Motor neuron (in vitro differentiated cells): ENCODE data around the gene SLCO3A1. TPM values are rescaled to one million over a fixed set of nuclear protein-coding genes. Genes with fewer than 3 reads are reported as not detected.
A peak's percentile ranks its signal among the peaks of the same experiment; 100 is the strongest.

Source experiments
- ATAC-seq, 8 experiments: fragments of 200-7000 bp; cut with Tn5 transposase; replicated peaks in 6 of 8; 2 replicates each; pipeline ENCODE4 v1.8.0; 2021; ENCODE audit warnings: mild to moderate bottlenecking in 8 of 8, moderate library complexity in 8 of 8
- H3K27ac ChIP-seq, 2 donors: fragments of 250-450 bp; sonication (Bioruptor Pico); 2 replicates each; pipeline ENCODE4 v1.9.0; 2021; ENCODE audit warnings: antibody characterized with exemption in 2 of 2, mild to moderate bottlenecking in 2 of 2, moderate library complexity in 1 of 2
- H3K4me1 ChIP-seq, 2 donors: fragments of 250-450 bp; sonication (Bioruptor Pico); replicated peaks in 1 of 2; 2 replicates each; pipeline ENCODE4 v1.6.1; 2021; ENCODE audit warnings: antibody characterized with exemption in 2 of 2, mild to moderate bottlenecking in 2 of 2, moderate library complexity in 1 of 2
- H3K4me3 ChIP-seq, 5 donors: fragments of 250-450 bp; sonication (Bioruptor Pico); 2 replicates each; pipeline ENCODE4 v1.9.0; 2021; ENCODE audit warnings: antibody characterized with exemption in 5 of 5, mild to moderate bottlenecking in 5 of 5, moderate library complexity in 4 of 5
- WGBS, 10 experiments: fragments of 450-650 bp; shearing (Covaris generic); methylation state at CpG; one replicate each; pipeline ENCODE4 v1.0.0; 2022; 5-methylcytosine and 5-hydroxymethylcytosine counted together
- in situ Hi-C, 9 experiments: fragments of 400-800 bp; cut with MboI; loops; one replicate each; pipeline ENCODE4 v1.15.0; 2021; ENCODE audit warnings: low sequenced_read_pairs in 9 of 9, low pct_unique_long_range_greater_than_20kb in 2 of 9; ENCODE audit not compliant: unreplicated experiment in 9 of 9
- total RNA-seq, 8 experiments: library from RNA; unstranded; fragments of 300-600 nt; gene quantifications; 2 replicates each; pipeline versions ENCODE4 v1.2.3 to v1.2.4, GENCODE V29; 2022

SLCO3A1 gene
- total RNA-seq, 8 experiments from 2014 or later, result 2.2 to 19.6 (median 4.9) TPM

- Histone ChIP-seq H3K4me1 (peaks cover 4 to 23% of the 10 kb centered on the region in 2 donors), H3K4me3 (no peak overlapping the region), H3K27ac (no peak overlapping the region)
- in situ Hi-C loops, result loop anchor here in 4 of 9 experiments (25.0 kb wide), 4 partner anchors 95 to 595 kb away; partner anchors contain the start of gene ST8SIA2 (in 1 of the 4)
- ATAC-seq, result peak in 1 of 8 experiments; percentile 27
- 18 to 89% (median 66%) methylated on average over 4 to 10 of the region's 11 CpGs for WGBS, 10 experiments
These were observed 263.8 kb downstream of the SLCO3A1 start for GRCh38 chr15:92117261-92117731.

GRCh38 chr15:92118162-92118935, 264.8 kb downstream of the SLCO3A1 start:
- WGBS, 10 experiments, result 0 to 63% (median 36%) methylated on average over 2 to 6 of the region's 6 CpGs; no CpG with 5 or more reads in 1 of the 10 experiments
- peak in 3 of 8 experiments; percentile 35 to 81 (median 77) for ATAC-seq

GRCh38 chr15:92118936-92119325, 265.4 kb downstream of the SLCO3A1 start:
- H3K27ac ChIP-seq, result no peak overlapping the region
- in situ Hi-C loops, result loop anchor here in 4 of 9 experiments (25.0 kb wide), 4 partner anchors 93 to 593 kb away; partner anchors contain the start of gene ST8SIA2 (in 1 of the 4)
- peaks cover 10 to 30% of the 10 kb centered on the region in 2 donors for H3K4me1 ChIP-seq
- no peak for ATAC-seq
- H3K4me3 ChIP-seq, result no peak overlapping the region
- WGBS, 10 experiments, result 57 to 100% (median 89%) methylated on average over 1 to 3 of the region's 3 CpGs; no CpG with 5 or more reads in 3 of the 10 experiments

More at GRCh38 chr15:92118162-92118935, 264.8 kb downstream of the SLCO3A1 start:
- Histone ChIP-seq H3K27ac (no peak overlapping the region), H3K4me3 (no peak overlapping the region), H3K4me1 (peaks cover 4 to 24% of the 10 kb centered on the region in 2 donors)
- in situ Hi-C loops, result loop anchor here in 4 of 9 experiments (25.0 kb wide), 4 partner anchors 94 to 594 kb away; partner anchors contain the start of gene ST8SIA2 (in 1 of the 4)

GRCh38 chr15:92120094-92120795, 266.7 kb downstream of the SLCO3A1 start:
- ATAC-seq, result no peak
- in situ Hi-C loops, result loop anchor here in 4 of 9 experiments (25.0 kb wide), 4 partner anchors 92 to 592 kb away; partner anchors contain the start of gene ST8SIA2 (in 1 of the 4)
- Histone ChIP-seq H3K4me1 (peaks cover 23 to 43% of the 10 kb centered on the region in 2 donors), H3K27ac (no peak overlapping the region), H3K4me3 (no peak overlapping the region)
- WGBS, 10 experiments, result 0 to 100% (median 58%) methylated on average over 1 to 5 of the region's 6 CpGs; no CpG with 5 or more reads in 2 of the 10 experiments

- peaks cover 24 to 44% of the 10 kb centered on the region in 2 donors for H3K4me1 ChIP-seq
- ATAC-seq, result peak in 1 of 8 experiments; percentile 35
- H3K27ac ChIP-seq, result no peak overlapping the region
- no peak overlapping the region for H3K4me3 ChIP-seq
- in situ Hi-C loops, result loop anchor here in 4 of 9 experiments (25.0 kb wide), 4 partner anchors 91 to 591 kb away; partner anchors contain the start of gene ST8SIA2 (in 1 of the 4)
These were observed 267.5 kb downstream of the SLCO3A1 start for GRCh38 chr15:92121047-92121446.

GRCh38 chr15:92122259-92122658, 268.8 kb downstream of the SLCO3A1 start:
- 43 to 100% (median 83%) methylated on average over 1 to 2 of the region's 2 CpGs; no CpG with 5 or more reads in 3 of the 10 experiments for WGBS, 10 experiments
- ATAC-seq, result no peak
- Histone ChIP-seq H3K27ac (no peak overlapping the region), H3K4me3 (no peak overlapping the region), H3K4me1 (peaks cover 24 to 37% of the 10 kb centered on the region in 2 donors)
- in situ Hi-C loops, result loop anchor here in 4 of 9 experiments (25.0 kb wide), 4 partner anchors 90 to 590 kb away; partner anchors contain the start of gene ST8SIA2 (in 1 of the 4)

- H3K27ac ChIP-seq, result peak overlapping the region in 1 of 2 donors; percentile 7
- 35 to 94% (median 81%) methylated on average over 1 to 6 of the region's 6 CpGs; no CpG with 5 or more reads in 2 of the 10 experiments for WGBS, 10 experiments
- peaks cover 20 to 21% of the 10 kb centered on the region in 2 donors for H3K4me1 ChIP-seq
- in situ Hi-C loops, result loop anchor here in 4 of 9 experiments (25.0 kb wide), 4 partner anchors 88 to 588 kb away; partner anchors contain the start of gene ST8SIA2 (in 1 of the 4)
- ATAC-seq, result peak in 5 of 8 experiments; percentile 67 to 90 (median 78)
- no peak overlapping the region for H3K4me3 ChIP-seq
These were observed 270.6 kb downstream of the SLCO3A1 start for GRCh38 chr15:92123962-92124656.

GRCh38 chr15:92124657-92125010, 271.1 kb downstream of the SLCO3A1 start:
- Histone ChIP-seq H3K4me3 (no peak overlapping the region), H3K4me1 (peaks cover 20 to 21% of the 10 kb centered on the region in 2 donors), H3K27ac (peak overlapping the region in 1 of 2 donors; percentile 7)
- 80 to 100% (median 90%) methylated on average over 1 to 3 of the region's 3 CpGs; no CpG with 5 or more reads in 3 of the 10 experiments for WGBS, 10 experiments
- ATAC-seq, result peak in 3 of 8 experiments; percentile 13 to 77 (median 23)
- in situ Hi-C loops, result loop anchor here in 4 of 9 experiments (25.0 kb wide), 4 partner anchors 88 to 588 kb away; partner anchors contain the start of gene ST8SIA2 (in 1 of the 4)

- H3K4me3 ChIP-seq, result no peak overlapping the region
- H3K4me1 ChIP-seq, result peaks cover 28 to 31% of the 10 kb centered on the region in 2 donors
- whole genome bisulfite sequencing, 10 experiments, result 67 to 100% (median 94%) methylated on average over 1 to 5 of the region's 5 CpGs; no CpG with 5 or more reads in 4 of the 10 experiments
- H3K27ac ChIP-seq, result no peak overlapping the region
- in situ Hi-C loops, result no loop called here
- no peak for ATAC-seq
These were observed 275.3 kb downstream of the SLCO3A1 start for GRCh38 chr15:92128788-92129187.

- Histone ChIP-seq H3K4me3 (no peak overlapping the region), H3K4me1 (peaks cover 14 to 16% of the 10 kb centered on the region in 2 donors), H3K27ac (no peak overlapping the region)
- ATAC-seq, result no peak
- in situ Hi-C loops, result no loop called here
- 33 to 80% (median 59%) methylated on average over 1 to 2 of the region's 2 CpGs; no CpG with 5 or more reads in 3 of the 10 experiments for WGBS, 10 experiments
These were observed 276.7 kb downstream of the SLCO3A1 start for GRCh38 chr15:92130244-92130643.

GRCh38 chr15:92130906-92131305, 277.4 kb downstream of the SLCO3A1 start:
- WGBS, 10 experiments, result 50 to 100% (median 78%) methylated on average over 1 to 3 of the region's 3 CpGs; no CpG with 5 or more reads in 2 of the 10 experiments
- in situ Hi-C loops, result no loop called here

More at GRCh38 chr15:92130906-92131305, 277.4 kb downstream of the SLCO3A1 start:
- Histone ChIP-seq H3K27ac (no peak overlapping the region), H3K4me1 (peaks cover 13 to 15% of the 10 kb centered on the region in 2 donors), H3K4me3 (no peak overlapping the region)
- no peak for ATAC-seq
